ENCODE measurements around the gene NAA25. TPM values are rescaled to one million over a fixed set of nuclear protein-coding genes. Genes with fewer than 3 reads are reported as not detected.

The NAA25 gene
- total and polyA plus RNA-seq, 5 donors from 2014 or later, result 8.0 to 27.9 (median 14.8) TPM

DNA sequence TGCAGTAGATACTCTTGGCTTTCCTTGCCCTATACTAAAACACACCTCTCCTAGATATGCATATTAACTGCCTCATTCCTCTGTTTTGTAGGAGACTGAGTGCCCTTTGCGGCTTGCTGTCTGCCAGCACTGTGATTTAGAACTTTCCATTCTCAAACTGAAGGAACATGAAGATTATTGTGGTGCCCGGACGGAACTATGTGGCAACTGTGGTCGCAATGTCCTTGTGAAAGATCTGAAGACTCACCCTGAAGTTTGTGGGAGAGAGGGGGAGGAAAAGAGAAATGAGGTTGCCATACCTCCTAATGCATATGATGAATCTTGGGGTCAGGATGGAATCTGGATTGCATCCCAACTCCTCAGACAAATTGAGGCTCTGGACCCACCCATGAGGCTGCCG lies 32.1 kb upstream of the NAA25 start:
- Histone ChIP-seq H3K4me3 (ENCODE audit: low read depth, low read length) (no peak overlapping the region), H3K36me3 (ENCODE audit: control insufficient read depth, insufficient read depth, low read length) (peaks cover 87% of the 10 kb centered on the region), H3K27me3 (ENCODE audit: control insufficient read depth, insufficient read depth, low read length) (no peaks in the 10 kb centered on the region), H3K27ac (ENCODE audit: insufficient read depth, low read length, poor library complexity, severe bottlenecking) (no peak overlapping the region), H3K4me1 (ENCODE audit: control insufficient read depth, insufficient read depth, low read length, poor library complexity, severe bottlenecking) (no peaks in the 10 kb centered on the region), H3K9me3 (ENCODE audit: control insufficient read depth in 2 of 2, low read length in 2 of 2) (no peaks in the 10 kb centered on the region)
- Mint-ChIP-seq H3K27me3 (no peaks in the 10 kb centered on the region), H3K36me3 (peaks cover 35% of the 10 kb centered on the region), H3K27ac (peak overlapping the region in 1 of 3 donors; percentile 7), H3K9me3 (peaks cover 0 to 1% (median 0%) of the 10 kb centered on the region in 7 donors), H3K4me3 (no peak overlapping the region), H3K4me1 (peaks cover 0 to 5% (median 5%) of the 10 kb centered on the region in 4 donors)
- DNase-seq (no peak), ATAC-seq (ENCODE audit: low read depth in 2 of 2) (no peak)

GRCh38 chr12:112134731-112135130 lies 26.1 kb upstream of the NAA25 start:
- no peak overlapping the region for H3K27ac ChIP-seq (ENCODE audit: insufficient read depth, low read length, poor library complexity, severe bottlenecking)
- Mint-ChIP-seq H3K27me3 (no peaks in the 10 kb centered on the region), H3K9me3 (no peaks in the 10 kb centered on the region), H3K36me3 (no peaks in the 10 kb centered on the region), H3K27ac (no peak overlapping the region), H3K4me3 (no peak overlapping the region), H3K4me1 (peaks cover 14 to 32% (median 22%) of the 10 kb centered on the region in 4 donors)
- no peak for ATAC-seq (ENCODE audit: low read depth in 2 of 2)
- peaks cover 59% of the 10 kb centered on the region for H3K36me3 ChIP-seq (ENCODE audit: control insufficient read depth, insufficient read depth, low read length)
- no peak overlapping the region for H3K4me3 ChIP-seq (ENCODE audit: low read depth, low read length)
- H3K9me3 ChIP-seq (ENCODE audit: control insufficient read depth in 2 of 2, low read length in 2 of 2), result no peaks in the 10 kb centered on the region
- H3K4me1 ChIP-seq (ENCODE audit: control insufficient read depth, insufficient read depth, low read length, poor library complexity, severe bottlenecking), result peaks cover 28% of the 10 kb centered on the region
- no peak for DNase-seq
- no peaks in the 10 kb centered on the region for H3K27me3 ChIP-seq (ENCODE audit: control insufficient read depth, insufficient read depth, low read length)

DNA sequence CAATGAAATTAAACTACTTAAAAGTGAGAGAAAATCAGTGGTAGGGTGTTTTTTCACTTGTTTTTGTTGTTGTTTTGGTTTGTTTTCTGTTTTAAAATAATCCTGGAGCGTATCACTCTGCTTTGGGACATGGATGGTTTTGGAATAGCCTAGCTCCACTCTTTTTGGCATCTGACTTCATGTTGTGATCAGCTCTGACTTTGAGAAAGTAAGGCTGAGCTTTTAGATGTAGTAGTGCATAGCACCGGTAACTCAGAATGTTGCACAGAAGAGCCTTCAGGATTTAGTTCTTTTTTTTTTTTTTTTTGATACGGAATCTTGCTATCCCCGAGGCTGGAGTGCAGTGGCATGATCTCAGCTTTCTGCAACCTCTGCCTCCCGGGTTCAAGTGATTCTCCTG lies 24.8 kb upstream of the NAA25 start:
- Mint-ChIP-seq H3K27me3 (no peaks in the 10 kb centered on the region), H3K9me3 (no peaks in the 10 kb centered on the region), H3K36me3 (no peaks in the 10 kb centered on the region), H3K27ac (peak overlapping the region in 2 of 3 donors; percentile 42 to 76), H3K4me3 (no peak overlapping the region), H3K4me1 (peaks cover 17 to 45% (median 31%) of the 10 kb centered on the region in 4 donors)
- no peak for ATAC-seq (ENCODE audit: low read depth in 2 of 2)
- Histone ChIP-seq H3K9me3 (ENCODE audit: control insufficient read depth in 2 of 2, low read length in 2 of 2) (no peaks in the 10 kb centered on the region), H3K27me3 (ENCODE audit: control insufficient read depth, insufficient read depth, low read length) (no peaks in the 10 kb centered on the region), H3K36me3 (ENCODE audit: control insufficient read depth, insufficient read depth, low read length) (peaks cover 47% of the 10 kb centered on the region), H3K4me3 (ENCODE audit: low read depth, low read length) (no peak overlapping the region), H3K27ac (ENCODE audit: insufficient read depth, low read length, poor library complexity, severe bottlenecking) (no peak overlapping the region), H3K4me1 (ENCODE audit: control insufficient read depth, insufficient read depth, low read length, poor library complexity, severe bottlenecking) (peaks cover 41% of the 10 kb centered on the region)
- no peak for DNase-seq

DNA sequence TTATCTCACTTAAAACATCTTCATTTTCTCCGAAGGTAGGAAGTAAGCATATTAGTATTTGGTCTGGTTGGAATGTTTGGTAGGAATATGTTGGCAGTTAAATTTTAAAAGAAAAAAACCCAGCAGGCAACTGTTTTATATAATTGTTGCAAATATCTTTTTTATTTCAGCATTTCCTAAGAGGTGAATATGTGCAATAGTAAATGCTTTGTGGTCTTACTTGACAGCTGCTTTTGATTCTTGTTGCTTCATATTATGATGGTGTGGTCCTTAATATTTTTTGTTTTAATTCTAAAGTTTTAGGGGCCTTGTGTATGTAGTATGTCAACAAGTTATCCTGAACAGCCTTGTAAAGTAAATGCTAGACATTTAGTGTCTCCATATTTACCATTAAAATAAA lies 23.1 kb upstream of the NAA25 start:
- Histone ChIP-seq H3K36me3 (ENCODE audit: control insufficient read depth, insufficient read depth, low read length) (peaks cover 34% of the 10 kb centered on the region), H3K27ac (ENCODE audit: insufficient read depth, low read length, poor library complexity, severe bottlenecking) (peak overlapping the region; percentile 84), H3K9me3 (ENCODE audit: control insufficient read depth in 2 of 2, low read length in 2 of 2) (no peaks in the 10 kb centered on the region), H3K27me3 (ENCODE audit: control insufficient read depth, insufficient read depth, low read length) (no peaks in the 10 kb centered on the region), H3K4me1 (ENCODE audit: control insufficient read depth, insufficient read depth, low read length, poor library complexity, severe bottlenecking) (peaks cover 59% of the 10 kb centered on the region), H3K4me3 (ENCODE audit: low read depth, low read length) (peak overlapping the region; percentile 84)
- Mint-ChIP-seq H3K27ac (peak overlapping the region in 2 of 3 donors; percentile 85 to 93), H3K36me3 (no peaks in the 10 kb centered on the region), H3K4me3 (peak overlapping the region; percentile 11 to 66 (median 50)), H3K9me3 (no peaks in the 10 kb centered on the region), H3K27me3 (no peaks in the 10 kb centered on the region), H3K4me1 (peaks cover 22 to 61% (median 41%) of the 10 kb centered on the region in 4 donors)
- no peak for ATAC-seq (ENCODE audit: low read depth in 2 of 2)
- no peak for DNase-seq

DNA sequence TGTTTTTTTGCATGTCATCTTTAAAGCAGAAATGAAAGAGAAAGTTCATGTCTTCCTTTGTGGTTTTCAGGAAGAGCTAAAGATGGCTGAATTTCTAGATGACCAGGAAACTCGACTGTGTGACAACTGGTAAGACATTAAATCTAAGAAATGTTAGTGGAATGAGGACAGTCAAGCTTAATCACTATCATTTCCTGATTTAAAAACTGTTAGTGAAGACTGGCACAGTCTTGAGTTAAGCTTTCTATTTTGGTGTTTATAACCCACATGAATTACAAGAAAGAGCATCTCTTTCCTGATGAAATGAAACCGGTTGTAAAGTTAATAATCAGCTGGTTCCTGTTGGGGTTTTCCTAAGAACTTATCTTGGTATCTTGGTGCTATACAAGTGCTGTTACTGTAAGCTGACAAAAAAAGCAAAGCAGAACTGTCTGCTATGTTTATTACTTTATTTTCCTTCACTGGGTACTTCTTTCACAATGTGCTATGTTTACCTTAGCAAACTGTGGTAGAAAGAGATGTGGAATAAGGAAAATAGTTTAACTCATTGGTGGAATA lies 21.9 kb upstream of the NAA25 start:
- no peaks in the 10 kb centered on the region for H3K36me3 Mint-ChIP-seq
- no peaks in the 10 kb centered on the region for H3K9me3 Mint-ChIP-seq
- H3K27me3 ChIP-seq (ENCODE audit: control insufficient read depth, insufficient read depth, low read length), result no peaks in the 10 kb centered on the region
- H3K4me1 Mint-ChIP-seq, result peaks cover 25 to 68% (median 43%) of the 10 kb centered on the region in 4 donors
- no peaks in the 10 kb centered on the region for H3K27me3 Mint-ChIP-seq
- no peaks in the 10 kb centered on the region for H3K9me3 ChIP-seq (ENCODE audit: control insufficient read depth in 2 of 2, low read length in 2 of 2)
- ATAC-seq (ENCODE audit: low read depth in 2 of 2), result peak; percentile 84 to 87
- DNase-seq, result peak in 2 of 3 donors; percentile 68 to 89
- H3K27ac ChIP-seq (ENCODE audit: insufficient read depth, low read length, poor library complexity, severe bottlenecking), result peak overlapping the region; percentile 84
- H3K27ac Mint-ChIP-seq, result peak overlapping the region in 2 of 3 donors; percentile 85 to 93
- H3K4me1 ChIP-seq (ENCODE audit: control insufficient read depth, insufficient read depth, low read length, poor library complexity, severe bottlenecking), result peaks cover 69% of the 10 kb centered on the region
- H3K4me3 Mint-ChIP-seq, result peak overlapping the region; percentile 44 to 68 (median 62)
- H3K4me3 ChIP-seq (ENCODE audit: low read depth, low read length), result peak overlapping the region; percentile 84
- peaks cover 24% of the 10 kb centered on the region for H3K36me3 ChIP-seq (ENCODE audit: control insufficient read depth, insufficient read depth, low read length)

- Mint-ChIP-seq H3K4me1 (peaks cover 17 to 63% (median 44%) of the 10 kb centered on the region in 4 donors), H3K36me3 (no peaks in the 10 kb centered on the region), H3K27ac (peak overlapping the region; percentile 37 to 93 (median 86)), H3K27me3 (peaks cover 9% of the 10 kb centered on the region), H3K9me3 (no peaks in the 10 kb centered on the region), H3K4me3 (peak overlapping the region; percentile 59 to 100 (median 85))
- peaks cover 66% of the 10 kb centered on the region for H3K4me1 ChIP-seq (ENCODE audit: control insufficient read depth, insufficient read depth, low read length, poor library complexity, severe bottlenecking)
- no peak overlapping the region for H3K27ac ChIP-seq (ENCODE audit: insufficient read depth, low read length, poor library complexity, severe bottlenecking)
- H3K4me3 ChIP-seq (ENCODE audit: low read depth, low read length), result peak overlapping the region; percentile 75
- H3K27me3 ChIP-seq (ENCODE audit: control insufficient read depth, insufficient read depth, low read length), result no peaks in the 10 kb centered on the region
- no peaks in the 10 kb centered on the region for H3K9me3 ChIP-seq (ENCODE audit: control insufficient read depth in 2 of 2, low read length in 2 of 2)
- peaks cover 1% of the 10 kb centered on the region for H3K36me3 ChIP-seq (ENCODE audit: control insufficient read depth, insufficient read depth, low read length)
- no peak for ATAC-seq (ENCODE audit: low read depth in 2 of 2)
- DNase-seq, result no peak
Measured at GRCh38 chr12:112126911-112127310, 18.3 kb upstream of the NAA25 start.

DNA sequence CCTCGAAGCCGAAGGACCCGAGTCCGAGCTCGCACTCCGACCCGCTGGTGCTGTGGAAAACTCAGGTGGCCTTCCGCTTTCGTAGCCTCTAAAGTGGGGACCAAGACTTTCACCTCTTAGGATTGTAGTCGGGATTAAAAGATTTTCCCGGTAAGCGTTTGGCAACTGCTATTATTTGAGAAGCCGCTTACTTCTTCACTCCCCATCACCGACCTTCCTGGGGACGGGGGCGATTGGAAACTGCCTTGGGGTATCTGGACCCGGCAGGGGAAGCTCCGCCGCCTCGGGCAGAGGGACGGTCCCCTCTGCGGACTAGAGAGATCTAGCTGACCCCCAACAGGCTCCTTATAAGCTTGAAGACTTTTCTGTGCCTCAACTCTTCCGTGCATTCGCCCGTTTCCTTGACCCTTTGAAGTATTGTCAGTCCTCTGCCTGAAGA lies 17.4 kb upstream of the NAA25 start:
- peak overlapping the region; percentile 83 for H3K27ac ChIP-seq (ENCODE audit: insufficient read depth, low read length, poor library complexity, severe bottlenecking)
- H3K9me3 ChIP-seq (ENCODE audit: control insufficient read depth in 2 of 2, low read length in 2 of 2), result no peaks in the 10 kb centered on the region
- Mint-ChIP-seq H3K4me1 (peaks cover 12 to 55% (median 35%) of the 10 kb centered on the region in 4 donors), H3K36me3 (no peaks in the 10 kb centered on the region), H3K9me3 (no peaks in the 10 kb centered on the region), H3K27ac (peak overlapping the region; percentile 37 to 86 (median 86)), H3K27me3 (peaks cover 9% of the 10 kb centered on the region), H3K4me3 (peak overlapping the region; percentile 59 to 100 (median 85))
- H3K27me3 ChIP-seq (ENCODE audit: control insufficient read depth, insufficient read depth, low read length), result no peaks in the 10 kb centered on the region
- ATAC-seq (ENCODE audit: low read depth in 2 of 2), result no peak
- peak in 1 of 3 donors; percentile 22 for DNase-seq
- H3K4me3 ChIP-seq (ENCODE audit: low read depth, low read length), result peak overlapping the region; percentile 90
- peaks cover 57% of the 10 kb centered on the region for H3K4me1 ChIP-seq (ENCODE audit: control insufficient read depth, insufficient read depth, low read length, poor library complexity, severe bottlenecking)
- H3K36me3 ChIP-seq (ENCODE audit: control insufficient read depth, insufficient read depth, low read length), result no peaks in the 10 kb centered on the region

Data from CD4-positive, CD25-positive, alpha-beta regulatory T cell (primary cell).